ENCODE measurements around the gene TMEM119.

Gene TMEM119

GRCh38 chr12:108616359-108616758 lies 18.5 kb upstream of the TMEM119 start:
- no peak for DNase-seq (ENCODE audit: low read depth)

- DNase-seq (ENCODE audit: low read depth): no peak
These were observed 18.0 kb upstream of the TMEM119 start for GRCh38 chr12:108615918-108616317.

- no peak for DNase-seq (ENCODE audit: low read depth)
These were observed 16.8 kb upstream of the TMEM119 start for GRCh38 chr12:108614639-108615038.

GRCh38 chr12:108614041-108614440 lies 16.2 kb upstream of the TMEM119 start:
- DNase-seq (ENCODE audit: low read depth): no peak

- no peak for DNase-seq (ENCODE audit: low read depth)
These were observed 15.7 kb upstream of the TMEM119 start for GRCh38 chr12:108613548-108613947.

- DNase-seq (ENCODE audit: low read depth): no peak
These were observed 15.0 kb upstream of the TMEM119 start for GRCh38 chr12:108612788-108613282.

GRCh38 chr12:108611884-108612415 lies 14.1 kb upstream of the TMEM119 start:
- no peak for DNase-seq (ENCODE audit: low read depth)

GRCh38 chr12:108610856-108611605 lies 13.1 kb upstream of the TMEM119 start:
- no peak for DNase-seq (ENCODE audit: low read depth)

- DNase-seq (ENCODE audit: low read depth): no peak
These were observed 12.5 kb upstream of the TMEM119 start for GRCh38 chr12:108610336-108610815.

GRCh38 chr12:108609537-108610335 lies 11.9 kb upstream of the TMEM119 start:
- DNase-seq (ENCODE audit: low read depth): no peak

GRCh38 chr12:108608616-108609015 lies 10.7 kb upstream of the TMEM119 start:
- no peak for DNase-seq (ENCODE audit: low read depth)

GRCh38 chr12:108607981-108608600 lies 10.2 kb upstream of the TMEM119 start:
- DNase-seq (ENCODE audit: low read depth): no peak

- DNase-seq (ENCODE audit: low read depth): no peak
These were observed 8.6 kb upstream of the TMEM119 start for GRCh38 chr12:108606492-108606891.

- no peak for DNase-seq (ENCODE audit: low read depth)
These were observed 8.0 kb upstream of the TMEM119 start for GRCh38 chr12:108605690-108606406.

- no peak for DNase-seq (ENCODE audit: low read depth)
These were observed 7.3 kb upstream of the TMEM119 start for GRCh38 chr12:108605000-108605689.

GRCh38 chr12:108604208-108604941 lies 6.5 kb upstream of the TMEM119 start:
- no peak for DNase-seq (ENCODE audit: low read depth)

GRCh38 chr12:108603743-108604142 lies 5.9 kb upstream of the TMEM119 start:
- no peak for DNase-seq (ENCODE audit: low read depth)

GRCh38 chr12:108602976-108603704 lies 5.3 kb upstream of the TMEM119 start:
- no peak for DNase-seq (ENCODE audit: low read depth)

GRCh38 chr12:108602209-108602705 lies 4.4 kb upstream of the TMEM119 start:
- no peak for DNase-seq (ENCODE audit: low read depth)

GRCh38 chr12:108600702-108601007 lies 2.8 kb upstream of the TMEM119 start:
- no peak for DNase-seq (ENCODE audit: low read depth)

Data from HS-27A (cell line).